GM12875 (cell line): Measurements from ENCODE around the gene MAP2K2.

ENCODE experiments used
- H3K4me3 ChIP-seq: one replicate; pipeline ENCODE4 v1.5.1; 2011; ENCODE audit warnings: low read depth, low read length, control low read depth
- TF ChIP-seq, protein P1 (sequence below): IDR thresholded peaks from 2 replicates; pipeline ENCODE4 v1.5.1; 2011; ENCODE audit warnings: low read depth, mild to moderate bottlenecking, control low read depth, inconsistent platforms, low read length, moderate library complexity, borderline replicate concordance; ENCODE audit not compliant: insufficient read depth

Gene MAP2K2

GRCh38 chr19:4052114-4052992, 71.6 kb downstream of the MAP2K2 start:
- TF ChIP-seq, protein P1, sequence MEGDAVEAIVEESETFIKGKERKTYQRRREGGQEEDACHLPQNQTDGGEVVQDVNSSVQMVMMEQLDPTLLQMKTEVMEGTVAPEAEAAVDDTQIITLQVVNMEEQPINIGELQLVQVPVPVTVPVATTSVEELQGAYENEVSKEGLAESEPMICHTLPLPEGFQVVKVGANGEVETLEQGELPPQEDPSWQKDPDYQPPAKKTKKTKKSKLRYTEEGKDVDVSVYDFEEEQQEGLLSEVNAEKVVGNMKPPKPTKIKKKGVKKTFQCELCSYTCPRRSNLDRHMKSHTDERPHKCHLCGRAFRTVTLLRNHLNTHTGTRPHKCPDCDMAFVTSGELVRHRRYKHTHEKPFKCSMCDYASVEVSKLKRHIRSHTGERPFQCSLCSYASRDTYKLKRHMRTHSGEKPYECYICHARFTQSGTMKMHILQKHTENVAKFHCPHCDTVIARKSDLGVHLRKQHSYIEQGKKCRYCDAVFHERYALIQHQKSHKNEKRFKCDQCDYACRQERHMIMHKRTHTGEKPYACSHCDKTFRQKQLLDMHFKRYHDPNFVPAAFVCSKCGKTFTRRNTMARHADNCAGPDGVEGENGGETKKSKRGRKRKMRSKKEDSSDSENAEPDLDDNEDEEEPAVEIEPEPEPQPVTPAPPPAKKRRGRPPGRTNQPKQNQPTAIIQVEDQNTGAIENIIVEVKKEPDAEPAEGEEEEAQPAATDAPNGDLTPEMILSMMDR = no peak
- no peak overlapping the region for H3K4me3 ChIP-seq

- TF ChIP-seq, protein P1 = no peak
- no peak overlapping the region for H3K4me3 ChIP-seq
Measured at GRCh38 chr19:4051175-4052101, 72.5 kb downstream of the MAP2K2 start.

- no peak overlapping the region for H3K4me3 ChIP-seq
- TF ChIP-seq, protein P1 = no peak
Measured at GRCh38 chr19:4049432-4049831, 74.5 kb downstream of the MAP2K2 start.

GRCh38 chr19:4046946-4047683, 76.8 kb downstream of the MAP2K2 start:
- TF ChIP-seq, protein P1 = no peak
- H3K4me3 ChIP-seq = no peak overlapping the region

GRCh38 chr19:4046362-4046691, 77.6 kb downstream of the MAP2K2 start:
- no peak overlapping the region for H3K4me3 ChIP-seq
- TF ChIP-seq, protein P1 = no peak

GRCh38 chr19:4045597-4046361, 78.1 kb downstream of the MAP2K2 start:
- TF ChIP-seq, protein P1 = no peak
- H3K4me3 ChIP-seq = no peak overlapping the region
